Parathyroid adenoma (tissue), 2 donors: ENCODE measurements around the gene COPA.

Experiments used
- H2AFZ ChIP-seq: fragments of 300-600 bp; sonication (generic); one replicate; pipeline ENCODE4 v1.7.0; 2017; ENCODE audit warnings: antibody characterized with exemption, mild to moderate bottlenecking
- H3K27ac ChIP-seq: fragments of 300-600 bp; sonication (generic); one replicate; pipeline ENCODE4 v1.7.0; 2017
- H3K27me3 ChIP-seq: fragments of 300-600 bp; sonication (generic); one replicate; pipeline ENCODE4 v1.7.0; 2017; ENCODE audit warnings: low read length; ENCODE audit not compliant: control insufficient read depth, insufficient read depth
- H3K36me3 ChIP-seq: fragments of 300-600 bp; sonication (generic); one replicate; pipeline ENCODE4 v1.7.0; 2017; ENCODE audit warnings: low read length; ENCODE audit not compliant: control insufficient read depth, insufficient read depth
- H3K4me1 ChIP-seq: fragments of 300-600 bp; sonication (generic); one replicate; pipeline ENCODE4 v1.7.0; 2017; ENCODE audit warnings: control low read depth
- H3K4me2 ChIP-seq: fragments of 300-600 bp; sonication (generic); one replicate; pipeline ENCODE4 v1.7.0; 2017; ENCODE audit warnings: low read length
- H3K4me3 ChIP-seq: fragments of 300-600 bp; sonication (generic); one replicate; pipeline ENCODE4 v1.7.0; 2017; ENCODE audit warnings: low read depth, low read length
- H3K79me2 ChIP-seq: fragments of 300-600 bp; sonication (generic); one replicate; pipeline ENCODE4 v1.7.0; 2017; ENCODE audit warnings: control low read depth
- H3K9ac ChIP-seq: fragments of 300-600 bp; sonication (generic); one replicate; pipeline ENCODE4 v1.7.0; 2017; ENCODE audit warnings: mild to moderate bottlenecking
- H3K9me3 ChIP-seq: fragments of 300-600 bp; sonication (generic); one replicate; pipeline ENCODE4 v1.7.0; 2017; ENCODE audit warnings: low read length; ENCODE audit not compliant: control insufficient read depth
- TF ChIP-seq, protein P1 (sequence below): fragments of 300-600 bp; sonication (generic); IDR thresholded peaks from one replicate; pipeline ENCODE4 v1.7.0; 2017; ENCODE audit warnings: antibody characterized with exemption, mild to moderate bottlenecking
- donor health status: primary hyperparathyroidism.

Gene COPA

GRCh38 chr1:160375788-160376524 lies 32.9 kb upstream of the COPA start:
- Histone ChIP-seq H2AFZ (peak overlapping the region; percentile 69), H3K4me2 (no peak overlapping the region), H3K9me3 (no peaks in the 10 kb centered on the region), H3K36me3 (no peaks in the 10 kb centered on the region), H3K4me3 (no peak overlapping the region), H3K4me1 (no peaks in the 10 kb centered on the region), H3K27me3 (no peaks in the 10 kb centered on the region), H3K79me2 (no peaks in the 10 kb centered on the region), H3K27ac (no peak overlapping the region), H3K9ac (no peak overlapping the region)
- TF ChIP-seq, protein P1, sequence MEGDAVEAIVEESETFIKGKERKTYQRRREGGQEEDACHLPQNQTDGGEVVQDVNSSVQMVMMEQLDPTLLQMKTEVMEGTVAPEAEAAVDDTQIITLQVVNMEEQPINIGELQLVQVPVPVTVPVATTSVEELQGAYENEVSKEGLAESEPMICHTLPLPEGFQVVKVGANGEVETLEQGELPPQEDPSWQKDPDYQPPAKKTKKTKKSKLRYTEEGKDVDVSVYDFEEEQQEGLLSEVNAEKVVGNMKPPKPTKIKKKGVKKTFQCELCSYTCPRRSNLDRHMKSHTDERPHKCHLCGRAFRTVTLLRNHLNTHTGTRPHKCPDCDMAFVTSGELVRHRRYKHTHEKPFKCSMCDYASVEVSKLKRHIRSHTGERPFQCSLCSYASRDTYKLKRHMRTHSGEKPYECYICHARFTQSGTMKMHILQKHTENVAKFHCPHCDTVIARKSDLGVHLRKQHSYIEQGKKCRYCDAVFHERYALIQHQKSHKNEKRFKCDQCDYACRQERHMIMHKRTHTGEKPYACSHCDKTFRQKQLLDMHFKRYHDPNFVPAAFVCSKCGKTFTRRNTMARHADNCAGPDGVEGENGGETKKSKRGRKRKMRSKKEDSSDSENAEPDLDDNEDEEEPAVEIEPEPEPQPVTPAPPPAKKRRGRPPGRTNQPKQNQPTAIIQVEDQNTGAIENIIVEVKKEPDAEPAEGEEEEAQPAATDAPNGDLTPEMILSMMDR, result no peak

DNA sequence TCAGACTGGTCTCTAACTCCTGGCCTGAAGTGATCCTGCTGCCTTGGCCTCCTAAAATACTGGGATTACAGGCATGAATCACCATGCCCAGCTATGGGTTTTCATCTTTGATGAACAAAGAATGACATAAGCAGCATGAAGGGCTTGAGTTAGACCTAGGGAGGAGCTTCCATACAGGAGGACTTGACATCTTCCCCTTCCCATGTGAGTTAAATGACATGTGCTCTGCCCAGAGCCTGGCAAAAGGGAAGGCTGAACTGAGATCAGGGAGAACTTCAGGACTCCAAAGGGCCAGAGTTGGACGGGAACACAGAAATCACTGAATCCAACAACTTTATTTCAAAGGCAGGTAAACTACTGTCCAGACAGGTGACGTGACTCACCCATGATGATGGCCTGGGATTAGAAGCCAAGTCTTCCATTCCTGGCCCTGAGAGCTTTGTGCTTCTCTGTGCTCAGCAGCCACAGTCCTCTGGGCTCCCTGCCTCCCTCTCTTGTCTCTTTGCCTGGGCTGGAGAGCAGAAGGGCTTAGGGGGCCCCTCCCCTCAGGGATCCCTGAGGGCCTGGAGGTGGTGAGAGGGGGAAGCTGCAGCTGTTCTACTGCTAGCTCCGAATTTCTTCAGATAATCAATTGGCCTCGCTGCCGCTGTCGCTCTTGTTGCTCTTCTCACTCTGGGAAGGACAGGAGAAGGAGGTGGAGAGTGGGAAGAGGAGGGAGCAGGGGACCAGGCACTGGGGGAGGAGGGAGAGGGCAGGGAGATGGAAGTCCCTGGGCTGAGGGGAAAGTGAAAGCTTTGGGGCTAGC lies 31.5 kb upstream of the COPA start:
- Histone ChIP-seq H3K79me2 (no peaks in the 10 kb centered on the region), H2AFZ (no peak overlapping the region), H3K9ac (no peak overlapping the region), H3K9me3 (no peaks in the 10 kb centered on the region), H3K27me3 (no peaks in the 10 kb centered on the region), H3K36me3 (no peaks in the 10 kb centered on the region), H3K4me3 (no peak overlapping the region), H3K4me1 (no peaks in the 10 kb centered on the region), H3K27ac (no peak overlapping the region), H3K4me2 (no peak overlapping the region)
- TF ChIP-seq, protein P1, result no peak

DNA sequence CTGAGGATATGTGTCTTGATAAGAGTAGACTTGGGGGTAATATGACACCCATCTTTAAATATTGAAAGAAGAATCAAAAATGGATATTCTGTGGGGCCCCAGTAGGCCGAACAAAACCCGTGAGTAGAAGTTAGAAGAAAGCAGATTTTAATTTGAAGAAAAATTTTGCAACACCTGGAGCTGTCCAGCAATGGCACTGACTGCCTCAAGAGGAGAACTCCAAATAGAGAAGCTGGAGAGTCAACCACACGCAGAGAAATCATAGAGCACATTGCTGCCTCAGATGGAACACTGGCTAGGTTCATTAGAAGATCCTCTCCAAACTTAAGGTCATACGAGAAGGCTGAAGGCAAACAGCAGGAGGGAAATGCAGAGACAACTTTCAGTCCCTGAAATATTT lies 30.6 kb upstream of the COPA start:
- H2AFZ ChIP-seq, result no peak overlapping the region
- no peaks in the 10 kb centered on the region for H3K9me3 ChIP-seq
- H3K4me1 ChIP-seq, result no peaks in the 10 kb centered on the region
- H3K79me2 ChIP-seq, result no peaks in the 10 kb centered on the region
- TF ChIP-seq, protein P1, result no peak
- no peak overlapping the region for H3K4me2 ChIP-seq
- no peak overlapping the region for H3K27ac ChIP-seq
- H3K9ac ChIP-seq, result no peak overlapping the region
- H3K4me3 ChIP-seq, result no peak overlapping the region
- no peaks in the 10 kb centered on the region for H3K27me3 ChIP-seq
- no peaks in the 10 kb centered on the region for H3K36me3 ChIP-seq

DNA sequence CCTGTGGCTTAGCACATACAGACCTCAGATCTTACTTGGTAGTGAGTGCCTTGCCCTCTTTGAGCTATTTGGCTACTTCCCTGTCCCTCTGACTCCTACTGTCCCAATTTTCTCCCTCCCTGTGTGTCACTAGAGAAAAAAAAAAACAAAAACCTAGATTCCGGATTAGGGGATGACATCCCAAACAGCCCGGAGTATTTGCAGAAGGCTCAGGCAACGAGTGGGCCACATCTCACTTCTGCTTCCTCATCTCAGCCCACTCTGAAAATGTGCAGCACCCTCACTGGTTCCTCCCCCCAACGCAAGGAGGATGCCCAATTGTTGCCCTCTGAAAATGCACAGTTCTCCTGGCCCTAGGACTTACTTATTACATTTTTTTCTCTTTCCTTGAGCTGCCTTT lies 28.7 kb upstream of the COPA start:
- Histone ChIP-seq H3K4me2 (no peak overlapping the region), H2AFZ (no peak overlapping the region), H3K27me3 (no peaks in the 10 kb centered on the region), H3K4me3 (no peak overlapping the region), H3K27ac (no peak overlapping the region), H3K79me2 (no peaks in the 10 kb centered on the region), H3K4me1 (no peaks in the 10 kb centered on the region), H3K9me3 (no peaks in the 10 kb centered on the region), H3K9ac (no peak overlapping the region), H3K36me3 (no peaks in the 10 kb centered on the region)
- TF ChIP-seq, protein P1, result no peak
